Sciatic nerve (tissue), 2 donors: ENCODE measurements around the gene CD209. TPM values are rescaled to one million over a fixed set of nuclear protein-coding genes. Genes with fewer than 3 reads are reported as not detected.
A peak's percentile ranks its signal among the peaks of the same experiment; 100 is the strongest.
"Not testable (repeated sequence)": the region's sequence is repeated elsewhere in the genome, so short reads cannot be mapped to it uniquely, and the experiment has no call there.

ENCODE experiments used
- ATAC-seq: fragments of 200-7000 bp; cut with Tn5 transposase; one replicate; pipeline ENCODE4 v1.9.1; 2020; ENCODE audit warnings: mild to moderate bottlenecking, moderate library complexity
- DNase-seq: peaks from one replicate; pipeline ENCODE4 v3.0.0-alpha.2; 2020; ENCODE audit warnings: low spot score
- intact Hi-C: fragments of 100-400 bp; cut with DNase I; formaldehyde crosslinking; loops from one replicate; pipeline ENCODE4 v1.14.2; 2022
- total RNA-seq: library from RNA; stranded (reverse); fragmentation: NEBNext Ultra II Directional; extraction: Animal tissue kit (Norgen Biotek cat#: 25700); gene quantifications from one replicate; pipeline ENCODE4 v1.2.1, GENCODE V29; 2021
- donor health status: DM: no; HTN: no; CAD: no.
- donor health status: DM: no; HTN: no; CAD: no.

The CD209 gene
- total RNA-seq: 20.1 TPM

- DNase-seq: no peak
- intact Hi-C loops: no loop called here
- ATAC-seq: no peak
Observed at GRCh38 chr19:7746903-7747884, at the start of gene CD209. TSS of gene CD209 (minus strand) at chr19:7747534. CDS start at chr19:7747511, 23 bp downstream.

DNA sequence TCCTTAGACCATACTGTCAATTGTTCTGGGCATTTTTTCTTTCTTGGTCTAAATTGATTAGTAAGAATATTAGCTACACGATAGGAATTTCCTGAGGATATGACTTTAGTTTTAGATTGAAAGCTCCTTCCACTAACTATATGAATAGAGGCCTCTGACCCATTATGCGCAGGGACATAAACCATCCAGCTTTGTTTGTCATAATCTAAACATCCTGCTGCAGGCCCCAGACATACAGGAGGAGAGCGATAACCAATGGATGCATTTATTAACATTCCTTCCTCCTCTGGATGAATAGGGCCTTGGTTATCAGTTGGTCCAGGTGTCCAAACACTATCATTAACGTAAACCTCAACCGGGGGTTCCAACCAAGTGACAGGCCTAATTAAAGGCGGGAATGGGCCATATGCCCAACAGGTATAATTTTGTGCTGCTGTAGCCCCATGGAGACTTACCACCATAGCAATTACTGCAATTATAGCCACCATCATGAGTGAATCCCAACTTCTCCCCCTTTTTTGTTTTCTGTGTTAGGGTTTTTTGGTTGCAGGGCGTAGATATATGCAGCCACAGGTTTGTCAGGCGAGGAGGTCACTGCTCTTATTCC, 48.3 kb upstream of the CD209 start:
- intact Hi-C loops: no loop called here
- ATAC-seq (no peak), DNase-seq (no peak)

- intact Hi-C loops: no loop called here
- DNase-seq: no peak
- no peak for ATAC-seq
Observed at GRCh38 chr19:7793493-7793892, 46.2 kb upstream of the CD209 start.

DNA sequence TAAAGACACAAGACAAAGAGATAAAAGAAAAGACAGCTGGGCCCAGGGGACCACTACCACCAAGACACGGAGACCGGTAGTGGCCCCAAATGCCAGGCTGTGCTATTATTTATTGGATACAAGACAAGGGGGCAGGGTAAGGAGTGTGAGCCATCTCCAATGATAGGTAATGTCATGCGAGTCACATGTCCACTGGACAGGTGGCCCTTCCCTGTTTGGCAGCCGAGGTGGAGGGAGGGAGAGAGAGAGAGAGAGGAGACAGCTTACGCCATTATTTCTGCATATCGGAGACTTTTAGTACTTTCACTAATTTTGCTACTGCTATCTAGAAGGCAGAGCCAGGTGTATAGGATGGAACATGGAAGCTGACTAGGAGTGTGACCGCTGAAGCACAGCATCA, 45.4 kb upstream of the CD209 start:
- ATAC-seq, intact Hi-C loops, DNase-seq: not testable (repeated sequence)

- intact Hi-C loops: no loop called here
- ATAC-seq (no peak), DNase-seq (no peak)
Observed at GRCh38 chr19:7792281-7792680, 44.9 kb upstream of the CD209 start.

- intact Hi-C loops: no loop called here
- no peak for ATAC-seq
- no peak for DNase-seq
Observed at GRCh38 chr19:7790416-7790815, 43.1 kb upstream of the CD209 start.

DNA sequence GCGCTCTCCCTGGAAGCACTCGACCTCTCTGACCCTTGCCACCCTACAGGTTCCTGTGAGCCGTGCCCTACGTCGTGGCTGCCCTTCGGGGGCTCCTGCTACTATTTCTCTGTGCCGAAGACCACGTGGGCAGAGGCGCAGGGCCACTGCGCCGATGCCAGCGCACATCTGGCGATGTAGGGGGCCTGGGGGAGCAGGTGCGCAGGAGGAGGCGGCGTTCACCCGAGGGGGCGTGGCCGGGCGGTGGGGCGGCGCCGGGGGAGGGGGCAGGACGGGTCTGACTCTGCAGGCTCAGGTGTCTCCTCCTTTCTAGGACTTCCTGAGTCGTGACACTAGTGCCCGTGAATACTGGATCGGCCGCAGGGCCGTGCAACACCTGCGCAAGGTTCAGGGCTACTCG, 42.1 kb upstream of the CD209 start:
- DNase-seq (no peak), ATAC-seq (no peak)
- intact Hi-C loops: no loop called here

DNA sequence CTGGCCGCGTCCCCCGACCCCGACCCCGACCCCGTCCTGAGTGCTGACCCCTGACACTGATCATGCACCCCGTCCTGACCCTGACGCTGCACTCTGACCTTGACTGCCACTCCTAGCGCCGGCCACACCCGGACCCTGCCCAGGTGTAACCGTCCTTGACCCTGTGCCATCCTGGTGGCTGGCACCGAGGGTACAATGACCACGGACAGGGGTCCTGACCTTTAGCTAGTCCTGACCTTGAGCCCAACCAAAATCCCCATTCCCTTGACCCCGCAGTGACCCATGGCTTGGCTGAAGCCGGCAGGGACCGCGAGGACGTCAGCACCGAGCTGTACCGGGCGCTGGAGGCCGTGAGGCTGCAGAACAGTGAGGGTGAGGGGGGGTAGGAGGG, 41.6 kb upstream of the CD209 start:
- intact Hi-C loops: no loop called here
- no peak for ATAC-seq
- no peak for DNase-seq

DNA sequence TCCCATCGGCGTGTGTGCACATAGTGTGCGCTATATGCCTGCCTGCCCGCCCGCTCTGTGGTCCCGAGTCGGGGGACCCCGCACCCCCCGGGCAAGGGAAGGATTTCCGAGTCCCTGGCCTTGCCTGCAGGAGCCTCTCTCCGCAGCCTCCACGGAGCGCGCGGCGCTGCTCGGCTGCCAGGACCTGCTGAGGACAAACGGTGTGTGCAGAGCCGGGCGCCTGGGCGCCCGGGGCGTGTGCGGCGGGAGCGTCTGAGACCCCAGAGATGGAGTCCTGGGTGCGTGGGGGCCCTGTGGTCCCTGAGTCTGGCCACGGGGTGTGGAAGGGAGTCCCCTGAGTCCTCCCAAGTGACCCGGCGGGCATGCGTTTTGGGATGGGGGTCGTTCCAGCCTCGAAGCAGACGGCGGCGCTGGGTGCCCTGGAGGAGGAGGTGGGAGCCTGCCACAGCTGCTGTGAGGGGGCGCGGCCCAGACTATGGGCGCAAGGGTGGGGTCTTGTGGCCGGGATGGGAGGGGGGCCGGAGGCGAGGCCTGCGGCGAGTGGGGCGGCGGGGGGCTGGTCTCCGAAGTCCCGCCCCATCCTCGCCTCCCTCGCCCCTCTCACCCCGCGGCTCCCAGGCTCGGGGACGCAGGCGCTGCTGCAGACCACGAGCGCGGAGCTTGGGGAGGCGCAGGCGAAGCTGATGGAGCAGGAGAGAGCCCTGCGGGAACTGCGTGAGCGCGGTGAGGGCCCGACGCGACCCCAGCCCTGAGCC, 41.0 kb upstream of the CD209 start:
- intact Hi-C loops: no loop called here
- no peak for ATAC-seq
- no peak for DNase-seq

DNA sequence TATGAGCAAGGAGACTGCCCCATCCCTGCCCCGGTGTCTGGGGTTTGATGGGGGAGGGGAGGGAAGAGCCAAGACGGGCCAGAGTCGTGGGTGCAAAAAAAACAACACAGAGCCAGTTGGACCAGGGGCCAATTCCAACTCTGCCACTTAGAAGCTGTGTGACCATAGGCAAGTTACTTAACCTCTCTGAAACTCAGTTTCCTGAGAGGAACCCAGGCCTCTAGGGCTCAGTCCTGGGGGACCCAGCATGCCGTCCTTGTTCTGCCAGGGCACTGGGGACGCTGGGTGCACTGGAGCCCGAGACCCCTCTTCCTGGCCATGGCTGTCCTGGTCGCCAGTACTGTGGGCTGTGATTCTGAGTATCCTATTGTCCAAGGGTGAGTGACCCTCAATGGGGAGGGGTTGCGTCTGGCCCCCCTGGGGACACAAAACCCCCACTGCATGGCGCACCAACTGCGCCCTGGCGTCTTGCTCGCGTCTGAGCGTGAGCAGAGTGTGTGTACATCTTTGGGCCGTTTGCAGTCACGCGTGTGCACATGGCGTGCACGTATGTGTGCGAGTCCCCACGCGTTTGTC, 40.4 kb upstream of the CD209 start:
- ATAC-seq (peak; percentile 36), DNase-seq (no peak)
- intact Hi-C loops: no loop called here

- DNase-seq (no peak), ATAC-seq (peak; percentile 56)
- intact Hi-C loops: no loop called here
Observed at GRCh38 chr19:7787141-7787540, 39.8 kb upstream of the CD209 start.

- intact Hi-C loops: no loop called here
- DNase-seq (no peak), ATAC-seq (no peak)
Observed at GRCh38 chr19:7784856-7785255, 37.5 kb upstream of the CD209 start.

DNA sequence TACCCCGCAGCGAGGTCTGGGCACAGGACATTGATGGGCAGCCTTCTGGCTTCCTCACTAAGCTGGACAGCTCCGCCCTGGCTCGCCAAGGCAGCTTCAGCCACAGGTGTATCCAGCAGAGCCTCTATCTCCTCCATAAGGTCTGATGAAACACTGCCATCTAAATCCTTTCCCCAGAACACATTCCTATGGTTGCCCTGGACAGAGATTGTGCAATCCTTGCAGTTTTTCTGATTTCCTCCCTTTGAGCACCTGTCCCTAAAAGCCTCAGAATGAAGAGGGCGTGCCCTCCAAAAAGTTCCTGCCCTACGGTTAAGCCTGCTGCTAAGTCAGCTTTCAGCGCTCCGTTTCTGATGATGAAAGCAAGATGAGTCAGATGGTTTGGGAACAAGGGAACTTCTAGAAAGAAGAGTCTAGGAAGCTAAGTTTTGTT, 36.7 kb upstream of the CD209 start:
- intact Hi-C loops: no loop called here
- ATAC-seq (no peak), DNase-seq (no peak)

GRCh38 chr19:7781157-7781556, 33.8 kb upstream of the CD209 start:
- intact Hi-C loops: no loop called here
- no peak for DNase-seq
- no peak for ATAC-seq

- ATAC-seq: no peak
- intact Hi-C loops: no loop called here
- no peak for DNase-seq
Observed at GRCh38 chr19:7779631-7780486, 32.5 kb upstream of the CD209 start.

GRCh38 chr19:7778081-7778480, 30.7 kb upstream of the CD209 start:
- intact Hi-C loops: no loop called here
- no peak for DNase-seq
- peak; percentile 59 for ATAC-seq

- no peak for DNase-seq
- intact Hi-C loops: no loop called here
Observed at GRCh38 chr19:7775761-7776160, 28.4 kb upstream of the CD209 start.

GRCh38 chr19:7773841-7774240, 26.5 kb upstream of the CD209 start:
- intact Hi-C loops: no loop called here
- no peak for ATAC-seq
- DNase-seq: no peak

More at GRCh38 chr19:7775761-7776160, 28.4 kb upstream of the CD209 start:
- ATAC-seq: no peak
